ENCODE data around the gene S100A5. TPM values are rescaled to one million over a fixed set of nuclear protein-coding genes. Genes with fewer than 3 reads are reported as not detected.
A peak's percentile ranks its signal among the peaks of the same experiment; 100 is the strongest.

S100A5 gene
- total and polyA plus RNA-seq, 9 of the 15 experiments (the other 6 are each of a cell fraction or from before 2014, with no cell fraction given), result 0.56 to 1.4 (median 0.64) TPM; not detected in 5

DNA sequence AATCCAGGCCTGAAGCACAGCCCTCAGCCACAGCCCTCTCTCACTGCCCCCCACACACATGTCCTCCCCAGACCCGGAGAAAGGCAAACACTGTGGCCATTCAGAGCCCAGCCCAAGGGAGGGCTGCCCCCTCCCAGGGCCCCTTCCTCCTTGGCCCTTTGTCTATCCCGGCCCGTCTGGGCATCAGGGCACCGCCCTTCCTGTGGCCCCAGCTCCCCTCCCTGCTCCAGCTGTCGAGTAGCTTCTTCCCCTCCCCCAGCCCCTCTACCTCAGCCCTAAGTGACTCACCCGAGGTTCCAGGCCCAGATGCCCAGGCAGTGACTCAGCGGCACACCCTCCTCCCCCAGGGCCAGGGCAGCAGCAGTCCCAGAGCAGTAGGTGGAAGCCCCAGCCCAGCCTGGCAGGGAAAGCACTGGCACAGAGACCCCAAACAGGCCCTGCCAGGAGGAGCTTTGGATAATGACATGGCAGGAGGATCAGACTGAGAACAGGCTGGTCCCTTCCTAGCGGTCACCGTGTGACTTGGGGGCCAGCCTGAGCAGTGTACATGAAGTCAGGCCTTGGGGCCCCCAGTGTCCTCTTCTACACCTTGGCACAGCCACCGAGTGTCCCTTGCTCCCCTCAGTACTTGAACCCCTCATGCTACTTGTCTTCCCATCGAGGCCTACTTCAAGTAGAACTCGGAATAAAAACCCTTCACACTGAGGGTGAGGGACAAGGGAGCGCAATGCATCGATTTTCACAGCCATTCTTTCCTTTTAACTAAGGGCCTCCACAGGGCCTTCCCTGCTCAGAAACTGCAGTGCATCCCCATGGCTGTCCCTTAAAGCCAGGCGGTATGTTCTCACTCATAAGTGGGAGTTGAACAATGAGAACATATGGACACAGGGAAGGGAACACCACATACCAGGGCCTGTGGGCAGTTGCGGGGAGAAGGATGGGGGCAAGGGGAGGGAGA is 26.0 kb upstream of the S100A5 start (continued):
- TF ChIP-seq ILK (tag; IDR thresholded peaks at IDR 0.05; ENCODE audit: borderline replicate concordance, low read depth) (no peak), ZNF184 (CRISPR knock-in tag; IDR thresholded peaks at IDR 0.05) (no peak), CBX2 (IDR thresholded peaks at IDR 0.05; ENCODE audit: insufficient read depth, low read length, poor library complexity, severe bottlenecking) (no peak), NBN (IDR thresholded peaks at IDR 0.05; ENCODE audit: low read depth) (no peak), ZNF407 (IDR thresholded peaks at IDR 0.05; ENCODE audit: low read depth) (no peak), EP300 (IDR thresholded peaks at IDR 0.05; ENCODE audit: low read length) (peak; percentile 80), FOXM1 (IDR thresholded peaks at IDR 0.05; ENCODE audit: low read depth) (no peak), FOXM1 (CRISPR knock-in tag; IDR thresholded peaks at IDR 0.05; ENCODE audit: low read depth) (no peak), NFRKB (IDR thresholded peaks at IDR 0.05; ENCODE audit: low read depth) (peak; percentile 84), HDAC1 (IDR thresholded peaks at IDR 0.05) (peak in 1 of 2 experiments; percentile 90; a peak in 2 of 4 replicates), STAT5A (IDR thresholded peaks at IDR 0.05; ENCODE audit: borderline replicate concordance, low read length) (peak; percentile 22; the same call in 1 of the 2 replicates), COPS2 (conservative IDR thresholded peaks at IDR 0.05) (no peak), ARHGAP35 (IDR thresholded peaks at IDR 0.05; ENCODE audit: partially characterized antibody) (no peak), TAF15 (IDR thresholded peaks at IDR 0.05; ENCODE audit: low read depth, low read length) (no peak), SMARCE1 (IDR thresholded peaks at IDR 0.05) (peak; percentile 99), CXXC5 (CRISPR knock-in tag; IDR thresholded peaks at IDR 0.05) (peak; percentile 60), SIN3B (IDR thresholded peaks at IDR 0.05; ENCODE audit: low read depth) (no peak), RCOR1 (IDR thresholded peaks at IDR 0.05; ENCODE audit: borderline replicate concordance in 1 of 2, low read depth in 2 of 2, low read length in 2 of 2) (peak; percentile 16 to 85; a peak in 2 of 4 replicates), BRD4 (IDR thresholded peaks at IDR 0.05) (no peak; the same call in none of the 2 replicates), CHD1 (IDR thresholded peaks at IDR 0.05; ENCODE audit: low read length) (no peak), RNF2 (IDR thresholded peaks at IDR 0.05) (peak; percentile 93)

Data from K562 (cell line).